Left lung (tissue), 10 donors: ENCODE results near the gene ATP2A1. TPM values are rescaled to one million over a fixed set of nuclear protein-coding genes. Genes with fewer than 3 reads are reported as not detected.

Experiments used
- ATAC-seq: fragments of 200-7000 bp; cut with Tn5 transposase; one replicate; pipeline ENCODE4 v1.9.1; 2020; ENCODE audit warnings: moderate library complexity
- DNase-seq, 4 donors: peaks; one replicate each; pipeline ENCODE4 v3.0.0-alpha.2; 2013 to 2020
- H3K27ac ChIP-seq, 2 donors: fragments of 200-600 bp; sonication (generic) in 1 of 2; one replicate each; pipeline versions ENCODE4 v1.5.0 to v1.8.0; 2020 to 2021
- H3K27me3 ChIP-seq, 2 donors: fragments of 200-600 bp; sonication (generic) in 1 of 2; one replicate each; pipeline versions ENCODE4 v1.5.0 to v1.8.0; 2020 to 2021
- H3K36me3 ChIP-seq, 2 donors: fragments of 200-600 bp; sonication (generic) in 1 of 2; one replicate each; pipeline versions ENCODE4 v1.5.0 to v1.8.0; 2020 to 2021
- H3K4me1 ChIP-seq, 2 donors: fragments of 200-600 bp; one replicate each; pipeline ENCODE4 v1.8.0; 2021
- H3K4me3 ChIP-seq, 2 donors: fragments of 200-600 bp; sonication (generic) in 1 of 2; one replicate each; pipeline versions ENCODE4 v1.5.0 to v1.8.0; 2020 to 2021; ENCODE audit warnings: mild to moderate bottlenecking in 1 of 2
- H3K9me3 ChIP-seq, 2 donors: fragments of 200-600 bp; sonication (generic) in 1 of 2; one replicate each; pipeline versions ENCODE4 v1.5.0 to v1.8.0; 2020 to 2021
- CTCF ChIP-seq, 2 donors: fragments of 200-600 bp; sonication (generic) in 1 of 2; IDR thresholded peaks; one replicate each; pipeline versions ENCODE4 v1.5.0 to v1.8.0; 2021; ENCODE audit warnings: antibody characterized with exemption in 2 of 2
- intact Hi-C, 2 donors: fragments of 100-400 bp; cut with DNase I; formaldehyde crosslinking; loops; one replicate each; pipeline versions ENCODE4 v1.11.2 to v1.14.2; 2022
- polyA plus RNA-seq, 6 donors: library from polyadenylated mRNA; unstranded; fragments of 120-200 nt; gene quantifications; one replicate each; pipeline ENCODE4 v1.2.1, GENCODE V29; 2013; ENCODE audit not compliant: insufficient read length in 6 of 6
- total RNA-seq, 2 donors: library from RNA; stranded (reverse); fragmentation: NEBNext Ultra II Directional; extraction: Animal tissue kit (Norgen Biotek cat#: 25700); gene quantifications; one replicate each; pipeline ENCODE4 v1.2.1, GENCODE V29; 2021
- donor health status: DM: no; HTN: yes; CAD: no.
- donor health status: DM: no; HTN: no; CAD: no.

Gene ATP2A1
- total and polyA plus RNA-seq, 8 donors: 0.38 to 3.1 (median 2.5) TPM

DNA sequence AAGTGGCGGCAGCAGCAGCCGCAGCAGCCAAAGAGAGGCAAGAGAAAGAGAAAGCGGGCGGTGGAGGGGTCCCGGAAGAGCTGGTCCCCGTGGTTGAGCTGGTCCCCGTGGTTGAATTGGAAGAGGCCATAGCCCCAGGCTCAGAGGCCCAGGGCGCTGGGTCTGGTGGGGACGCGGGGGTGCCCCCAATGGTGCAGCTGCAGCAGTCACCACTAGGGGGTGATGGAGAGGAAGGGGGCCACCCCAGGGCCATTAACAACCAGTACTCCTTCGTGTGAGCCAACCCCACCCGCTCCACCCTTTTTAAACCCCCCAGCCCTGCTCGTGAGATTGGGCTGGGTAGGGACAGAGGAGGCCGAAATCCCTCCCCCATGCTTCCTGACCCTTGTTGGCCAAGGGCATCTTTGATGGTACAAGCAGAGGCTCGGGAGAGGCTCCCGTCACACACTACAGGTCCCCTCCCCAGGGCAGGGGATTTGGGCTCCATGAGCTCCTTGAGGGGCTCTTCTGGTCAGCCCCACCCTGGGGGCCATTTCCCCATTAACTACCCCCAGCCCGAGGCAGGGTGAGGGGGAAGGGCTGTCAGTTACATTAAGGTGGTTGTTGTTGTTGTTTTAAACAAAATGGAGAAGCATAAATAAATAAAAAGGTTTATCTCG lies 4.6 kb upstream of the ATP2A1 start:
- ATAC-seq (peak; percentile 67), DNase-seq (no peak)
- TF ChIP-seq CTCF (IDR thresholded peaks at IDR 0.05): peak; percentile 49 to 84
- intact Hi-C loops: no loop called here
- peaks cover 0 to 62% of the 10 kb centered on the region in 2 donors for H3K36me3 ChIP-seq
- no peaks in the 10 kb centered on the region for H3K9me3 ChIP-seq
- H3K4me1 ChIP-seq: no peaks in the 10 kb centered on the region
- H3K27me3 ChIP-seq: no peaks in the 10 kb centered on the region
- H3K27ac ChIP-seq: no peak overlapping the region
- no peak overlapping the region for H3K4me3 ChIP-seq

- H3K4me3 ChIP-seq: no peak overlapping the region
- no peak for ATAC-seq
- H3K4me1 ChIP-seq: peaks cover 4 to 7% of the 10 kb centered on the region in 2 donors
- TF ChIP-seq CTCF (IDR thresholded peaks at IDR 0.05): no peak
- no peak for DNase-seq
- intact Hi-C loops: no loop called here
- H3K27ac ChIP-seq: no peak overlapping the region
- no peaks in the 10 kb centered on the region for H3K27me3 ChIP-seq
- no peaks in the 10 kb centered on the region for H3K9me3 ChIP-seq
- peaks cover 0 to 55% of the 10 kb centered on the region in 2 donors for H3K36me3 ChIP-seq
Measured at GRCh38 chr16:28874406-28874805, 3.9 kb upstream of the ATP2A1 start.

GRCh38 chr16:28875134-28876018 lies 2.9 kb upstream of the ATP2A1 start:
- Histone ChIP-seq H3K4me3 (no peak overlapping the region), H3K27ac (no peak overlapping the region)
- intact Hi-C loops: no loop called here

DNA sequence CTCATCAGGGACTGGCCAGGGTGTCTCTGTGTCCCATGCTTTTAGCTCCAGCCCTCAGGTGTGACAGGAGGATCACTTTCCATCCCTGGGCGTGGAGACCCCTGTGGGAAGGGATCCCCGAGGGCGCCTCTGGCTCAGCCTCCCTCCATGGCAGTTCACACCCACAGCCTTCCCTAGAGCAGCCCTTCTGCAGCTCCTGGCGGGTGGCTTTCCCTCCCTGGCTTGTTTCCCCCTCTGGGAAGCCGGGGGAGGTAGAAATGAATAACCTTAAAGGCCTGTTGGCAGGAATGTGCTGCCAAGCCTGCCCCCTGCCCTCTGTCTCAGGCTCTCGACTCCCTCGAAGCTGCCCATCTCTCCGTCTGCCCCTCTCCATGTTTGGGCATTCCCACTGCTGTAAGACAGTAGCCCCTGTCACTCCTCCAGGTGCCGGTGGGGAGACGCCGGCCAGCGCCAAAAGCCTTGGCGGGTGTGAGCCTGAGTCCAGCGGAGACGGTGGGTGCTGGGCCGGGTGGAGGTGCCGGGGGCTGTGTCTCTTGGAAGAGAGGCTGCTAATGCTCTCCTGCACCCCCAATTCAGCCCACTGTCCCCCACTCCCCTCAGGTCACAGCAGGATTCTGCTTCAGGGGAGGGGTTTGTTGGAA lies 2.1 kb upstream of the ATP2A1 start:
- Histone ChIP-seq H3K4me1 (peaks cover 9 to 17% of the 10 kb centered on the region in 2 donors), H3K9me3 (no peaks in the 10 kb centered on the region), H3K27ac (no peak overlapping the region), H3K36me3 (peaks cover 0 to 38% of the 10 kb centered on the region in 2 donors), H3K4me3 (no peak overlapping the region), H3K27me3 (peaks cover 0 to 12% of the 10 kb centered on the region in 2 donors)
- DNase-seq (no peak), ATAC-seq (no peak)
- TF ChIP-seq CTCF (IDR thresholded peaks at IDR 0.05): no peak
- intact Hi-C loops: no loop called here

More at GRCh38 chr16:28875134-28876018, 2.9 kb upstream of the ATP2A1 start:
- Histone ChIP-seq H3K27me3 (peaks cover 0 to 6% of the 10 kb centered on the region in 2 donors), H3K4me1 (peaks cover 9 to 13% of the 10 kb centered on the region in 2 donors), H3K36me3 (peaks cover 0 to 45% of the 10 kb centered on the region in 2 donors), H3K9me3 (no peaks in the 10 kb centered on the region)
- ATAC-seq (no peak), DNase-seq (peak in 1 of 4 donors; percentile 28)
- TF ChIP-seq CTCF (IDR thresholded peaks at IDR 0.05): no peak
